ENCODE data around the gene PRMT3. TPM values are rescaled to one million over a fixed set of nuclear protein-coding genes. Genes with fewer than 3 reads are reported as not detected.
A peak's percentile ranks its signal among the peaks of the same experiment; 100 is the strongest.

PRMT3 gene
- total RNA-seq, 1 experiment from 2014 or later, result 31.4 TPM

GRCh38 chr11:20417771-20418170, 30.3 kb downstream of the PRMT3 start:
- CTCF ChIA-PET, result no interaction called here
- no peaks in the 10 kb centered on the region for H3K27me3 Mint-ChIP-seq (ENCODE audit: low read depth)
- no peak overlapping the region for H3K27ac Mint-ChIP-seq

GRCh38 chr11:20421946-20422345, 34.4 kb downstream of the PRMT3 start:
- Mint-ChIP-seq H3K27me3 (ENCODE audit: low read depth) (no peaks in the 10 kb centered on the region), H3K36me3 (peaks cover 11% of the 10 kb centered on the region), H3K9me3 (no peaks in the 10 kb centered on the region), H3K4me3 (no peak overlapping the region), H3K27ac (peak overlapping the region; percentile 10; the same call in 1 of the 2 replicates), H3K4me1 (no peaks in the 10 kb centered on the region)
- CTCF ChIA-PET, result no interaction called here
- ATAC-seq, result no peak
- no peak for DNase-seq (ENCODE audit: low spot score)
- POLR2A ChIA-PET, result no interaction called here
- TF ChIP-seq ATF1 (CRISPR knock-in tag; IDR thresholded peaks at IDR 0.05), result no peak
- TF ChIP-seq, protein P1, sequence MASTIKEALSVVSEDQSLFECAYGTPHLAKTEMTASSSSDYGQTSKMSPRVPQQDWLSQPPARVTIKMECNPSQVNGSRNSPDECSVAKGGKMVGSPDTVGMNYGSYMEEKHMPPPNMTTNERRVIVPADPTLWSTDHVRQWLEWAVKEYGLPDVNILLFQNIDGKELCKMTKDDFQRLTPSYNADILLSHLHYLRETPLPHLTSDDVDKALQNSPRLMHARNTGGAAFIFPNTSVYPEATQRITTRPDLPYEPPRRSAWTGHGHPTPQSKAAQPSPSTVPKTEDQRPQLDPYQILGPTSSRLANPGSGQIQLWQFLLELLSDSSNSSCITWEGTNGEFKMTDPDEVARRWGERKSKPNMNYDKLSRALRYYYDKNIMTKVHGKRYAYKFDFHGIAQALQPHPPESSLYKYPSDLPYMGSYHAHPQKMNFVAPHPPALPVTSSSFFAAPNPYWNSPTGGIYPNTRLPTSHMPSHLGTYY (CRISPR knock-in tag; IDR thresholded peaks at IDR 0.05), result no peak
- TF ChIP-seq E2F4 (CRISPR knock-in tag; IDR thresholded peaks at IDR 0.05; ENCODE audit: borderline replicate concordance, low read depth), result no peak
- no peak for TF ChIP-seq OVOL2 (CRISPR knock-in tag; IDR thresholded peaks at IDR 0.05; ENCODE audit: borderline replicate concordance)
- TF ChIP-seq, protein P2, sequence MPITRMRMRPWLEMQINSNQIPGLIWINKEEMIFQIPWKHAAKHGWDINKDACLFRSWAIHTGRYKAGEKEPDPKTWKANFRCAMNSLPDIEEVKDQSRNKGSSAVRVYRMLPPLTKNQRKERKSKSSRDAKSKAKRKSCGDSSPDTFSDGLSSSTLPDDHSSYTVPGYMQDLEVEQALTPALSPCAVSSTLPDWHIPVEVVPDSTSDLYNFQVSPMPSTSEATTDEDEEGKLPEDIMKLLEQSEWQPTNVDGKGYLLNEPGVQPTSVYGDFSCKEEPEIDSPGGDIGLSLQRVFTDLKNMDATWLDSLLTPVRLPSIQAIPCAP (CRISPR knock-in tag; IDR thresholded peaks at IDR 0.05), result no peak
- no peak for TF ChIP-seq SP1 (CRISPR knock-in tag; conservative IDR thresholded peaks at IDR 0.05)
- TF ChIP-seq MAX (CRISPR knock-in tag; IDR thresholded peaks at IDR 0.05), result no peak
- TF ChIP-seq, protein P3, sequence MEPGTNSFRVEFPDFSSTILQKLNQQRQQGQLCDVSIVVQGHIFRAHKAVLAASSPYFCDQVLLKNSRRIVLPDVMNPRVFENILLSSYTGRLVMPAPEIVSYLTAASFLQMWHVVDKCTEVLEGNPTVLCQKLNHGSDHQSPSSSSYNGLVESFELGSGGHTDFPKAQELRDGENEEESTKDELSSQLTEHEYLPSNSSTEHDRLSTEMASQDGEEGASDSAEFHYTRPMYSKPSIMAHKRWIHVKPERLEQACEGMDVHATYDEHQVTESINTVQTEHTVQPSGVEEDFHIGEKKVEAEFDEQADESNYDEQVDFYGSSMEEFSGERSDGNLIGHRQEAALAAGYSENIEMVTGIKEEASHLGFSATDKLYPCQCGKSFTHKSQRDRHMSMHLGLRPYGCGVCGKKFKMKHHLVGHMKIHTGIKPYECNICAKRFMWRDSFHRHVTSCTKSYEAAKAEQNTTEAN (CRISPR knock-in tag; IDR thresholded peaks at IDR 0.05), result no peak

More at GRCh38 chr11:20417771-20418170, 30.3 kb downstream of the PRMT3 start:
- H3K4me1 Mint-ChIP-seq, result no peaks in the 10 kb centered on the region
- no peak for DNase-seq (ENCODE audit: low spot score)
- H3K36me3 Mint-ChIP-seq, result peaks cover 5% of the 10 kb centered on the region
- no peaks in the 10 kb centered on the region for H3K9me3 Mint-ChIP-seq
- POLR2A ChIA-PET, result no interaction called here
- no peak for ATAC-seq
- H3K4me3 Mint-ChIP-seq, result no peak overlapping the region
- no peak for TF ChIP-seq MLX (CRISPR knock-in tag; IDR thresholded peaks at IDR 0.05)
- TF ChIP-seq, protein P4, sequence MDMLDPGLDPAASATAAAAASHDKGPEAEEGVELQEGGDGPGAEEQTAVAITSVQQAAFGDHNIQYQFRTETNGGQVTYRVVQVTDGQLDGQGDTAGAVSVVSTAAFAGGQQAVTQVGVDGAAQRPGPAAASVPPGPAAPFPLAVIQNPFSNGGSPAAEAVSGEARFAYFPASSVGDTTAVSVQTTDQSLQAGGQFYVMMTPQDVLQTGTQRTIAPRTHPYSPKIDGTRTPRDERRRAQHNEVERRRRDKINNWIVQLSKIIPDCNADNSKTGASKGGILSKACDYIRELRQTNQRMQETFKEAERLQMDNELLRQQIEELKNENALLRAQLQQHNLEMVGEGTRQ (CRISPR knock-in tag; IDR thresholded peaks at IDR 0.05), result no peak
- TF ChIP-seq KAT7 (CRISPR knock-in tag; IDR thresholded peaks at IDR 0.05; ENCODE audit: borderline replicate concordance), result no peak
- no peak for TF ChIP-seq TP53 (CRISPR knock-in tag; IDR thresholded peaks at IDR 0.05)
- no peak for TF ChIP-seq STAT6 (CRISPR knock-in tag; conservative IDR thresholded peaks at IDR 0.05; ENCODE audit: low read depth)
- no peak for TF ChIP-seq JAZF1 (CRISPR knock-in tag; IDR thresholded peaks at IDR 0.05)
- TF ChIP-seq GRHL2 (CRISPR knock-in tag; IDR thresholded peaks at IDR 0.05; ENCODE audit: insufficient replicate concordance, severe bottlenecking), result no peak
- TF ChIP-seq E2F5 (CRISPR knock-in tag; IDR thresholded peaks at IDR 0.05), result no peak
- no peak for TF ChIP-seq NFYB (CRISPR knock-in tag; conservative IDR thresholded peaks at IDR 0.05; ENCODE audit: low read depth)
- no peak for TF ChIP-seq ZNF671 (CRISPR knock-in tag; IDR thresholded peaks at IDR 0.05)
- TF ChIP-seq, protein P1 (CRISPR knock-in tag; IDR thresholded peaks at IDR 0.05), result no peak
- TF ChIP-seq SP1 (CRISPR knock-in tag; conservative IDR thresholded peaks at IDR 0.05), result no peak
- no peak for TF ChIP-seq TCF7 (CRISPR knock-in tag; IDR thresholded peaks at IDR 0.05; ENCODE audit: low read depth)
- TF ChIP-seq EMX1 (CRISPR knock-in tag; IDR thresholded peaks at IDR 0.05), result no peak
- no peak for TF ChIP-seq NFATC4 (CRISPR knock-in tag; IDR thresholded peaks at IDR 0.05)
- TF ChIP-seq RELA (CRISPR knock-in tag; IDR thresholded peaks at IDR 0.05; ENCODE audit: borderline replicate concordance), result no peak
- no peak for TF ChIP-seq ZNF219 (CRISPR knock-in tag; IDR thresholded peaks at IDR 0.05; ENCODE audit: borderline replicate concordance)
- TF ChIP-seq ZNF138 (CRISPR knock-in tag; conservative IDR thresholded peaks at IDR 0.05), result no peak

All from WTC11 (cell line).